ENCODE results near the gene TGM3.

The TGM3 gene

GRCh38 chr20:2303673-2304072 lies 7.9 kb downstream of the TGM3 start:
- TF ChIP-seq CTCF (IDR thresholded peaks at IDR 0.05; ENCODE audit: low read depth, low read length, missing control alignments): no peak
- H3K4me3 ChIP-seq (ENCODE audit: low read depth, low read length): no peak overlapping the region
- no peak for DNase-seq (ENCODE audit: low read depth)

- TF ChIP-seq CTCF (IDR thresholded peaks at IDR 0.05; ENCODE audit: low read depth, low read length, missing control alignments): no peak
- no peak overlapping the region for H3K4me3 ChIP-seq (ENCODE audit: low read depth, low read length)
- DNase-seq (ENCODE audit: low read depth): no peak
Measured at GRCh38 chr20:2304180-2304579, 8.4 kb downstream of the TGM3 start.

GRCh38 chr20:2305029-2305428 lies 9.2 kb downstream of the TGM3 start:
- H3K4me3 ChIP-seq (ENCODE audit: low read depth, low read length): no peak overlapping the region
- no peak for TF ChIP-seq CTCF (IDR thresholded peaks at IDR 0.05; ENCODE audit: low read depth, low read length, missing control alignments)
- no peak for DNase-seq (ENCODE audit: low read depth)

GRCh38 chr20:2305479-2305878 lies 9.7 kb downstream of the TGM3 start:
- no peak for TF ChIP-seq CTCF (IDR thresholded peaks at IDR 0.05; ENCODE audit: low read depth, low read length, missing control alignments)
- no peak for DNase-seq (ENCODE audit: low read depth)
- H3K4me3 ChIP-seq (ENCODE audit: low read depth, low read length): no peak overlapping the region

GRCh38 chr20:2305946-2306345 lies 10.1 kb downstream of the TGM3 start:
- no peak for TF ChIP-seq CTCF (IDR thresholded peaks at IDR 0.05; ENCODE audit: low read depth, low read length, missing control alignments)
- DNase-seq (ENCODE audit: low read depth): no peak
- no peak overlapping the region for H3K4me3 ChIP-seq (ENCODE audit: low read depth, low read length)

GRCh38 chr20:2307136-2307535 lies 11.3 kb downstream of the TGM3 start:
- DNase-seq (ENCODE audit: low read depth): no peak
- H3K4me3 ChIP-seq (ENCODE audit: low read depth, low read length): no peak overlapping the region
- TF ChIP-seq CTCF (IDR thresholded peaks at IDR 0.05; ENCODE audit: low read depth, low read length, missing control alignments): no peak

GRCh38 chr20:2311329-2311728 lies 15.5 kb downstream of the TGM3 start:
- DNase-seq (ENCODE audit: low read depth): no peak
- no peak overlapping the region for H3K4me3 ChIP-seq (ENCODE audit: low read depth, low read length)
- no peak for TF ChIP-seq CTCF (IDR thresholded peaks at IDR 0.05; ENCODE audit: low read depth, low read length, missing control alignments)

All from GM12864 (cell line).